Neutrophil (primary cell): ENCODE results near the gene RBM33.

ENCODE experiments used
- H3K27ac ChIP-seq: fragments of 200-600 bp; sonication (generic); 2 replicates; pipeline ENCODE4 v1.5.1; 2016; ENCODE audit warnings: mild to moderate bottlenecking, moderate library complexity
- H3K27me3 ChIP-seq: fragments of 200-600 bp; sonication (generic); 2 replicates; pipeline ENCODE4 v1.6.0; 2016; ENCODE audit warnings: mild to moderate bottlenecking
- H3K36me3 ChIP-seq: fragments of 200-600 bp; sonication (generic); 2 replicates; pipeline ENCODE4 v1.5.1; 2017
- H3K4me1 ChIP-seq, 2 experiments: fragments of 200-600 bp in 1 of 2; sonication (generic) in 1 of 2; 1 replicate in 1 of 2; 2 replicates in 1 of 2; pipeline versions ENCODE4 v1.5.1 to v1.6.1; 2013 to 2016; ENCODE audit warnings: low read depth in 1 of 2, low read length in 1 of 2, mild to moderate bottlenecking in 1 of 2, moderate library complexity in 1 of 2; ENCODE audit not compliant: control insufficient read depth in 1 of 2, insufficient read depth in 1 of 2
- H3K4me3 ChIP-seq, 2 experiments: fragments of 200-600 bp in 1 of 2; sonication (generic) in 1 of 2; 1 replicate in 1 of 2; 2 replicates in 1 of 2; pipeline ENCODE4 v1.5.1; 2013 to 2016; ENCODE audit warnings: low read depth in 1 of 2, low read length in 1 of 2, mild to moderate bottlenecking in 1 of 2, moderate library complexity in 1 of 2
- H3K9me3 ChIP-seq: fragments of 200-600 bp; sonication (generic); 2 replicates; pipeline ENCODE4 v1.5.1; 2016
- TF ChIP-seq, protein P1 (sequence below): fragments of 200-600 bp; sonication (generic); IDR thresholded peaks from 2 replicates; pipeline ENCODE4 v1.5.1; 2016; ENCODE audit warnings: antibody characterized with exemption

The RBM33 gene

DNA sequence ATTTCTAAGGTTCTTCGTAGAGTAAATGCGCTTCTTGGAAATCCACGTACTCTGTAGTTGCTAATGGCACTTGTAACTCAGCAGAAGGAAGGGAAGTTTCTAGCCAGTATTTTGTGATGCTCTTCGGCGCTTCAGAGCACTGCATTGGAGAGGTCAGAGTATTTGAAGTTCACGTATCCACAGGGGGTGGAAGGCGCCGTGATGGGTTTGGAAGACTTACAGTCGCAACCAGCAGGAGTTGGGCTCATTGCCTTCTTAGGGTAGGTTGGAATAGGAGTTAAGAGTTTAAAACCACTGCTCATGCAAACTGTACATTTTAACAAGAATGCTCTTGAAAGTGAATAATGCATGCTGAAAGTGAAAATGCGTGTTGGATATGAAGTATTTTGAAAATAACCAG is 118.7 kb downstream of the RBM33 start:
- no peaks in the 10 kb centered on the region for H3K27me3 ChIP-seq
- H3K27ac ChIP-seq = no peak overlapping the region
- H3K36me3 ChIP-seq = peaks cover 71% of the 10 kb centered on the region
- TF ChIP-seq, protein P1, sequence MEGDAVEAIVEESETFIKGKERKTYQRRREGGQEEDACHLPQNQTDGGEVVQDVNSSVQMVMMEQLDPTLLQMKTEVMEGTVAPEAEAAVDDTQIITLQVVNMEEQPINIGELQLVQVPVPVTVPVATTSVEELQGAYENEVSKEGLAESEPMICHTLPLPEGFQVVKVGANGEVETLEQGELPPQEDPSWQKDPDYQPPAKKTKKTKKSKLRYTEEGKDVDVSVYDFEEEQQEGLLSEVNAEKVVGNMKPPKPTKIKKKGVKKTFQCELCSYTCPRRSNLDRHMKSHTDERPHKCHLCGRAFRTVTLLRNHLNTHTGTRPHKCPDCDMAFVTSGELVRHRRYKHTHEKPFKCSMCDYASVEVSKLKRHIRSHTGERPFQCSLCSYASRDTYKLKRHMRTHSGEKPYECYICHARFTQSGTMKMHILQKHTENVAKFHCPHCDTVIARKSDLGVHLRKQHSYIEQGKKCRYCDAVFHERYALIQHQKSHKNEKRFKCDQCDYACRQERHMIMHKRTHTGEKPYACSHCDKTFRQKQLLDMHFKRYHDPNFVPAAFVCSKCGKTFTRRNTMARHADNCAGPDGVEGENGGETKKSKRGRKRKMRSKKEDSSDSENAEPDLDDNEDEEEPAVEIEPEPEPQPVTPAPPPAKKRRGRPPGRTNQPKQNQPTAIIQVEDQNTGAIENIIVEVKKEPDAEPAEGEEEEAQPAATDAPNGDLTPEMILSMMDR = no peak
- H3K9me3 ChIP-seq = no peaks in the 10 kb centered on the region
- H3K4me3 ChIP-seq = no peak overlapping the region
- peaks cover 21 to 23% of the 10 kb centered on the region in 2 experiments for H3K4me1 ChIP-seq

GRCh38 chr7:155763691-155764437 is 119.4 kb downstream of the RBM33 start:
- Histone ChIP-seq H3K27me3 (no peaks in the 10 kb centered on the region), H3K27ac (peak overlapping the region; percentile 20), H3K36me3 (peaks cover 71% of the 10 kb centered on the region), H3K4me3 (no peak overlapping the region), H3K9me3 (no peaks in the 10 kb centered on the region), H3K4me1 (peaks cover 21 to 23% of the 10 kb centered on the region in 2 experiments)
- TF ChIP-seq, protein P1 = no peak

- H3K4me3 ChIP-seq = no peak overlapping the region
- H3K4me1 ChIP-seq = peaks cover 21 to 23% of the 10 kb centered on the region in 2 experiments
- H3K27ac ChIP-seq = peak overlapping the region; percentile 20
- H3K27me3 ChIP-seq = no peaks in the 10 kb centered on the region
- no peaks in the 10 kb centered on the region for H3K9me3 ChIP-seq
- TF ChIP-seq, protein P1 = no peak
- peaks cover 75% of the 10 kb centered on the region for H3K36me3 ChIP-seq
Measured at GRCh38 chr7:155764438-155764793, 120.0 kb downstream of the RBM33 start.

- TF ChIP-seq, protein P1 = no peak
- Histone ChIP-seq H3K27ac (no peak overlapping the region), H3K4me1 (peaks cover 21 to 23% of the 10 kb centered on the region in 2 experiments), H3K36me3 (peaks cover 76% of the 10 kb centered on the region), H3K27me3 (no peaks in the 10 kb centered on the region), H3K9me3 (no peaks in the 10 kb centered on the region), H3K4me3 (no peak overlapping the region)
Measured at GRCh38 chr7:155765458-155765857, 121.0 kb downstream of the RBM33 start.

DNA sequence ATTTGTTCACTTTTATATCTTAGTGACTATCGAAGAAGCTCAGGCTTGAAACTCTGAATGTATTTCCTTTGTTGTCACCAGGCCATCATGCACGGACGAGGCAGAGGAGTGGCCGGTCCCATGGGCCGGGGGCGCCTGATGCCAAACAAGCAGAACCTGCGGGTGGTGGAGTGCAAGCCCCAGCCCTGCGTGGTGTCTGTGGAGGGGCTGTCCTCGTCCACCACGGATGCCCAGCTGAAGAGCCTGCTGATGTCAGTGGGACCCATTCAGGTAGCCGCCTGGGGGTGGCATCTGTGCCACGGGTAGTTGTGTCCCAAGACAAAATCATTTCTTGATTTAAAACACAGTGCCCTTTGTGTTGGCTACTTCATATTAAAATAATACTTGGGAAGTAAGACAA is 121.9 kb downstream of the RBM33 start:
- TF ChIP-seq, protein P1 = no peak
- H3K4me1 ChIP-seq = peaks cover 14 to 16% of the 10 kb centered on the region in 2 experiments
- peaks cover 85% of the 10 kb centered on the region for H3K36me3 ChIP-seq
- H3K27ac ChIP-seq = no peak overlapping the region
- H3K4me3 ChIP-seq = no peak overlapping the region
- H3K9me3 ChIP-seq = no peaks in the 10 kb centered on the region
- no peaks in the 10 kb centered on the region for H3K27me3 ChIP-seq
